SIG-M5 treated with dmso at 0.1 percent for 504 hours (cell line): ENCODE data around the gene COX19.
"Not testable (repeated sequence)": the region's sequence is repeated elsewhere in the genome, so short reads cannot be mapped to it uniquely, and the experiment has no call there.

Experiments used
- DNase-seq: peaks from one replicate; lab custom pipeline; 2025; ENCODE audit not compliant: unreplicated experiment; lab: John Stamatoyannopoulos, UW

The COX19 gene

GRCh38 chr7:1011297-1012003, 36.1 kb upstream of the COX19 start:
- DNase-seq = no peak

GRCh38 chr7:1010226-1010625, 34.9 kb upstream of the COX19 start:
- no peak for DNase-seq

GRCh38 chr7:1009747-1010146, 34.4 kb upstream of the COX19 start:
- no peak for DNase-seq

GRCh38 chr7:1008733-1009363, 33.5 kb upstream of the COX19 start:
- DNase-seq = no peak

GRCh38 chr7:1007901-1008300, 32.6 kb upstream of the COX19 start:
- DNase-seq = no peak

- no peak for DNase-seq
Observed at GRCh38 chr7:1005303-1005702, 30.0 kb upstream of the COX19 start.

- DNase-seq = no peak
Observed at GRCh38 chr7:1004018-1004852, 28.9 kb upstream of the COX19 start.

- DNase-seq = not testable (repeated sequence)
Observed at GRCh38 chr7:1002445-1002844, 27.1 kb upstream of the COX19 start.

- not testable (repeated sequence) for DNase-seq
Observed at GRCh38 chr7:1002026-1002425, 26.7 kb upstream of the COX19 start.

- DNase-seq = not testable (repeated sequence)
Observed at GRCh38 chr7:1001069-1001770, 25.9 kb upstream of the COX19 start.

GRCh38 chr7:999941-1000935, 24.9 kb upstream of the COX19 start:
- no peak for DNase-seq

GRCh38 chr7:999149-999879, 24.0 kb upstream of the COX19 start:
- DNase-seq = no peak

GRCh38 chr7:997404-998395, 22.4 kb upstream of the COX19 start:
- no peak for DNase-seq

- DNase-seq = no peak
Observed at GRCh38 chr7:996079-996872, 20.9 kb upstream of the COX19 start.

GRCh38 chr7:995571-995970, 20.2 kb upstream of the COX19 start:
- DNase-seq = no peak

- DNase-seq = no peak
Observed at GRCh38 chr7:994592-995308, 19.4 kb upstream of the COX19 start.
